Measurements from ENCODE around the gene ZNF491.
"Not testable (repeated sequence)": the region's sequence is repeated elsewhere in the genome, so short reads cannot be mapped to it uniquely, and the experiment has no call there.

ZNF491 gene

DNA sequence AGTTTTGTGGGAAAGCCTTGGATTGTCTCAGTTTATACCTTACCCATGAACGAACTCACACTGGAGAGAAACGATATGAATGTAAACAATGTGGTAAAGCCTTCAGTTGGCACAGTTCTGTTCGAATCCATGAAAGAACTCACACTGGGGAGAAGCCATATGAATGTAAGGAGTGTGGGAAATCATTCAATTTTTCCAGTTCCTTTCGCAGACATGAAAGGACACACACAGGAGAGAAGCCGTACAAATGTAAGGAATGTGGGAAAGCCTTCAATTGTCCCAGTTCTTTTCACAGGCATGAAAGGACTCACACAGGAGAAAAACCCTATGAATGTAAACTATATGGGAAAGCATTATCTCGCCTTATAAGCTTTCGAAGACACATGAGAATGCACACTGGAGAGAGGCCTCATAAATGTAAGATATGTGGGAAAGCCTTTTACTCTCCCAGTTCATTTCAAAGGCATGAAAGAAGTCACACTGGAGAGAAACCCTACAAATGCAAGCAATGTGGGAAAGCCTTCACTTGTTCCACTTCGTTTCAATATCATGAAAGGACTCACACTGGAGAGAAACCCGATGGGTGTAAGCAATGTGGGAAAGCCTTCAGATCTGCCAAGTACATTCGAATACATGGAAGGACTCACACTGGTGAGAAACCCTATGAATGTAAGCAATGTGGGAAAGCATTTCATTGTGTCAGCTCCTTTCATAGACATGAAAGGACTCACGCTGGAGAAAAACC lies 8.2 kb downstream of the ZNF491 start:
- peak; percentile 9 for DNase-seq (ENCODE audit: low spot score)

DNA sequence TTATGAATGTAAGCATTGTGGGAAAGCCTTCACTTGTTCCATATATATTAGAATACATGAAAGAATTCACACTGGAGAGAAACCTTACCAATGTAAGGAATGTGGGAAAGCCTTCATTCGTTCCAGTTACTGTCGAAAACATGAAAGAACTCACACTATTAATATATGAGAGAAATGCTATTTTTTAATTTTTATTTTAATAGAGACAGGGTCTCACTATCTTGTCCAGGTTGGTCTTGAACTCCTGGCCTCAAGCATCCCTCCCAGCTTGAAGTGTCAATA lies 8.7 kb downstream of the ZNF491 start:
- no peak for DNase-seq (ENCODE audit: low spot score)

DNA sequence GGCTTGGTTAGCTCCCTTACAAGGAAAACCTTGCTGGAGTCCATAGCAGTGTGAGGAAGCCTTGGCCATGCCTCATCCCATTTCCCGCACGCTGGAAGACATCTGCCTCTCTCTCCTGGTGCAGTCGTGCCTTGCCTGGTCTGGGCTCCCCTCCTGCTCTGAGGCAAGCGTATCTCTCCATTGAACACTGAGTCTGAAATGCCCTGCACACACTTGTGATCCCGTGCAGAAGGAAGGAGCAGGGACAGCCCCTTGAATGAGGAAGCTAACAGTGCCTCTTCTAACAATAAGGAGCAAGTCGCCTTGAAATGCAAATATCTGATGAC lies 15.3 kb downstream of the ZNF491 start:
- DNase-seq (ENCODE audit: low spot score) = no peak

DNA sequence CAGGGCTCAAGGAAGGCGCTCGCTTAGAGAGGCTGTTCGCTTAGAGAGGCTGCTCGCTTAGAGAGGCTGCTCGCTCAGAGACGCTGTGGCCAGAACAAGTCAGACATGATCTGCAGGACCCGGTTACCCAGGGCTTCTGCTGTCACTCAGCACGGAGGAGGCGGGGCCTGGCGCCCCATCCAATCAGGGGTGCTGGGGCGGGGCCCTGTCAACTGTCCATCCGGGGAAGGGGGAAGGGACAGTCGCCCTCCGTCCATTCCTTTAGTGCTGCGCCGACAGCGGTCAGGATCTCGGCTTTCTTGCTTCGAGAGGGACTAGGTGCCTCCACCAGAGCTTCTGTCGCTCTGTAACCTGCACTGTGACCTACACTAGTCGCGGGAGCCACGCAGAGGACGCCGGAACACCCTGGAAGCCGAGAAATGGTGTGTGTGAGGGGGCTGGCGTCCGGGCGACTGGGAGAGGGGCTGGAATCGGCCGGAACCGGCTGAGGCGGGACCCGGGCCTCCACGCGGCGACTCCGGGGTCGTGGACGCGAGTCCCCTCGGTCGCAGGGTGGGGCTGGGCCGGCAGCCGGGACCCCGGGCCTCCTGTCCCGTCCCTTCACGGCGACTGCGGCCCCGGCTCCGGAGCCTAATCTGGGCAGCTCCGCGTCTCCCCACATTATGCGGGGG lies 15.8 kb downstream of the ZNF491 start, which contains the start of gene ZNF440:
Gene ZNF440, plus strand, starts transcription at position 245 of the 671 bp plus-strand sequence. Its CDS starts 175 bp downstream, at position 420.
- DNase-seq (ENCODE audit: low spot score) = peak; percentile 93

DNA sequence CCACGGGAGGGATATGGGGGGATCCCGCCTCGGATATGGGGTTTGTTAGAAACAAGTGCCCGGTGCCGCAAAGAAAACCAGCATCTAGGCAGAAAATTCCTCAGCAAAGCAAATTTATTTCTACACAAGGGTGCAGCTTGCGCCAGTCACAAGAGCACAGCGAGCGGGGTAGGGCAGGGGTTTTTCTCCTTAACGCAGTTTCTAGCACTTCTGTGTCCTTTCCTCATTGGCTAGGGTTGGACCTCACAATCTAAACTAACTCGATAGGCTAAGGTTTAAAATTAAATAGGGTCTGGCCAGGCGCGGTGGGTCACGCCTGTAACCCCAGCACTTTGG lies 16.3 kb downstream of the ZNF491 start:
- DNase-seq (ENCODE audit: low spot score) = no peak

DNA sequence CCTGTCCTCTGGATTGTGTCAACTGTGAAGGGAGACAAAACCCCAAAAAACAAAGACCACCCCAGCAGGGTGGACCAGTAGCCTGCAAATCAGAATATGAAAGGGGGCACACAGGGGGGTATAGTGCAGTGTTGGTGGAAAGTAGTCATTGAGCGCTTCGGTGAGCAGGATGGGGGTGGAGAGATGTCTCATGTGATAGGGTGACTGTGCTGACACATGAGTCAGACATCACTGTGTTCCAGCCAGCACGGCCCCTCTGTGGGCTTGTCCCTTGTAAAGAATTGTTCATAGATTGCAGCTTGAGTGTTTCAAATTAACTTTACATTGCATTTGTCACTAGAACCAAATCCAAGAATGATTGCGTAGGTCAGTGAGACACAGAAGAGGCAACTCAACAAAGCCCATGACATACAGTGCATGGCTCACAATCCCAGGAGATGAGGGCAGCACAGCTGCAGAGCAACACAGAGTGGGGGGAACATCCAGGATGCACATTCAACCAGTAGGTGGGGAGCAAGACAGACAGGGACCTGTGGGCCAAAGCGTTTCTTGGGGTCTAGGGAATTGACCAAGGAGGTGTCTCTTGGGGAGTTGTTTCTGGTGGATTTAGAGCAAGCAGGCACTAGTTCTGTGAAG lies 23.3 kb downstream of the ZNF491 start:
- no peak for DNase-seq (ENCODE audit: low spot score)

DNA sequence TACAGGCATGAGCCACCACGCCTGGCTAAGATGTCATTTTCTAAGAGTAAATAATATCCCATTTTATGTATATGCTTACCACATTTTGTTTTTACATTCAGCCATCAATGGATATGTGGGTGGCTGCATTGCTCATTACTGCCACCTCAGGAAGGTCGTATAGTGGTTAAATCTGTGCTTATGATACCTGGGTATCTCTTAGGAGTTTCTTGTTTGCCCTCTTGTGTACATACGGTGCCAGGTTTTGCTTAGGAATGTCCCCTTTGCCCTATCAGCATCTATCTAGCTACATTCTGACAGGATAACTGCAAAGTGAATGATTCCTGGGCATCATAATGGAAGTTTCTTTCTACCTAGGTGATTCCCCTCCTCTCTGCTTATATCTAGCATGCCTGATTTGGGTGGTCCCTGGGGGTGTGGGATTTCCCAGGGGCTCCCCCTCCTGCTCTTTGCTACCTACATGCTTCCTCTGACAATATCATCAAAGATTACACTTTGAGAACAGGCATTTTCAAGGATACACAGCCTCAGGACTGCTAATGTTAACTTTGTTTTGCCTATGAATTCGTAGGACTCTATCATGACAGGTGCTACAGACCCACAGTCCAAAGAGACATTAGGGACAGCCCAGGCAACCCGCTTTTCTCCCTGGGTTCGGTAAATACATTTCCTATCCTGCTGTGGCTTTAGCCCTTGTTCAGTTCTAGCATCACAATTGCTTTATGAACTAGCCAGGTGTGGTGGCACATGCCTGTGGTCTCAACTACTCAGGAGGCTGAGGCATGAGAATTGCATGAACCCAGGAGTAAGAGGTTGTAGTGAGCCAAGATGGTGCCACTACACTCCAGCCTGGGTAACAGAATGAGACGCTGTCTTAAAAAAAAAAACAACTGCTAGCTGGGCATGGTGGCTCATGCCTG lies 30.9 kb downstream of the ZNF491 start:
- not testable (repeated sequence) for DNase-seq (ENCODE audit: low spot score)

DNA sequence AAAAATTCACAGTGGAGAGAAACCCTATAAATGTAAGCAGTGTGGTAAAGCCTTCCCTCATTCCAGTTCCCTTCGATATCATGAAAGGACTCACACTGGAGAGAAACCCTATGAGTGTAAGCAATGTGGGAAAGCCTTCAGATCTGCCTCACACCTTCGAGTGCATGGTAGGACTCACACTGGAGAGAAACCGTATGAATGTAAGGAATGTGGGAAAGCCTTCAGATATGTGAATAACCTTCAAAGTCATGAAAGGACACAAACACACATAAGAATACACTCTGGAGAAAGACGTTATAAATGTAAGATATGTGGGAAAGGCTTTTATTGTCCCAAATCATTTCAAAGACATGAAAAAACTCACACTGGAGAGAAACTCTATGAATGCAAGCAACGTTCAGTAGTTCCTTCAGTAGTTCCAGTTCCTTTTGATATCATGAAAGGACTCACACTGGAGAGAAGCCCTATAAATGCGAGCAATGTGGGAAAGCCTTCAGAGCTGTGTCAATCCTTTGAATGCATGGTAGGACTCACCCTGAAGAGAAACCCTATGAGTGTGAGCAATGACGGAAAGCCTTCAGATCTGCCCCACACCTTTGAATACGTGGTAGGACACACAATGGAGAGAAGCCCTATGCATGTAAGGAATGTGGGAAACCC lies 34.1 kb downstream of the ZNF491 start:
- DNase-seq (ENCODE audit: low spot score) = no peak

DNA sequence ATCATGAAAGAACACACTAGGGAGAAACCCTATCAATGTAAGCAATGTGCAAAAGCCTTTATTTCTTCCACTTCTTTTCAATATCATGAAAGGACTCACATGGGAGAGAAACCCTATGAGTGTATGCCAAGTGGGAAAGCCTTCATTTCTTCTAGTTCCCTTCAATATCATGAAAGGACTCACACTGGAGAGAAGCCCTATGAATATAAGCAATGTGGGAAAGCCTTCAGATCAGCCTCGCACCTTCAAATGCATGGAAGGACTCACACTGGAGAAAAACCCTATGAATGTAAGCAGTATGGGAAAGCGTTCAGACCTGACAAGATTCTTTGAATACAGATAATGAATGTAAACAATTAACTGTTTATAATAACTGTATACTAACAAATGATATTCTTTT lies 35.2 kb downstream of the ZNF491 start:
- no peak for DNase-seq (ENCODE audit: low spot score)

DNA sequence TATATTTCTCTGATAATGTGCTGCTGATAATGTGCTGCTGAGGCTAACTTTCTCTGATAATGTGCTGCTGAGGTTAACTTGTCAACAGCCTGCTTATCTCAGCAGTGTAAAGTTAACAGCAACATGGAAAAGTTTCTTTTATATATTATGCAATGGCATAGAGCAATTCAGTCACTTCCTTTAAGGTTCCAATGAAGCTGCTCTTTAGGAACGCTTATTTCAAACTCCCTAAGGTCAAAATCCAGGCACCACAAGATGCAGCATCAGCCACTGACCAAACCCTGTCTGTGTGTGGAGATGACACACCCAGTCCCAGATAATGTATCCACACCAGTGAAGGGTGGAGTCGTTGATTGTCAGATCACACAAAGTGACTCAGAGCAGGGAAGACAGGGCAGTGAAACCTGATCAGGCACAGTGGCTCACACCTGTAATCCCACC lies 37.3 kb downstream of the ZNF491 start:
- DNase-seq (ENCODE audit: low spot score) = not testable (repeated sequence)

DNA sequence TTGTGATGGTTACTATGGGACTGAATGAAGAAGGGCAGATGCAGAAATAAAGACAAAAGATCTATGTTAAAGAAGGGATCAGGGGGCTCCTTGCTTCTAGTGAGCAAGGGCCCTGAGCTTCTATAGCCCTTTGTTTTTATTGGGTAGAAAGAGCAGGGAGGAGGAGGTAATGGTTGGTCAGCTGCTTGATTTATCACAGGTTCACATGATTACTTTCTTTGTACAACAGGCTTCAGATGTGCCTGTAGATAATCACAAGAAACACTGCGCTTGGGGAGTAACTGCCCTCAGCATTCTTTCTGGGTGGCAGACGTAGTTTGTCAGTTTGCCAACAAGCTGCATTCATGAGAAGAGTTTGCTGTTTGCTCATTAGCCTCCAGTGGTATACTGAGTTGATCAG lies 45.4 kb downstream of the ZNF491 start:
- DNase-seq (ENCODE audit: low spot score) = no peak

DNA sequence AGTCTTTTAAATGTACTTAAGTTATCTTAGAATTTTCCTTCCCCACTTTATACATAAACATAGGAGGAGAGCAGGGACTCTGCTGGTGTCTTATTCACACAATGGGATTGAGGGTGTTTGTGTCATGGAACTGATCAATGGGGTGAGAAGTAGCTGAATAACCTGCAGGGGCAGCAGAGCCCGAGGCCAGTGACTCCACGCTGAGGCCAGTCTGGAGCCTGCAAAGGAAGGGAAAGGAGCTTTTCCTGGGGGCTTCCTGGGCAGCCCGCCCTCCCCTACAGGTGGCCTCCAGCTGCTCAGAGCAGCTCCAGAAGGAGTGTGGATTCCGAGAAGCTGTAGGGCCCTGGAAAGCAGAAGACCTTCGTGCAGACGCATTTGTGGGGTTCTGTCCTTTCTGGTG lies 49.3 kb downstream of the ZNF491 start:
- not testable (repeated sequence) for DNase-seq (ENCODE audit: low spot score)

DNA sequence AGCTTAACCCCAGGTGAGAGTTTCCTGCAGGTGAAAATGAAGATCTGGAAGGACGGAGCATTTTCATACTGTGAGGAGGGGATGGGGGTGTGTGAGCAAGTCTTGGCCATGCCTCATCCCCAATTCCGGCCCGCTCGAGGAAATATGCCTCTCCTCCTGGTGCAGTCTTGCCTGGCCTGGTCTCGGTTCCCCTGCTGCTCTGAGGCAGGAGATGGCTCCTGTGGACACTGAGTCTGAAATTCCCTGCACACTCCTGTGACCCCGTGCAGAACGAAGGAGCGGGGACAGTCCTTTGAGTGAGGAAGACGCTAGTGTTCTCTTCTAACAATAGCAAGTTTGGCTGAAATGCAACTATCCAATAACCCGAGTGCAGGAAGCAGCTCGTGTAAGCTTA lies 49.9 kb downstream of the ZNF491 start:
- no peak for DNase-seq (ENCODE audit: low spot score)

DNA sequence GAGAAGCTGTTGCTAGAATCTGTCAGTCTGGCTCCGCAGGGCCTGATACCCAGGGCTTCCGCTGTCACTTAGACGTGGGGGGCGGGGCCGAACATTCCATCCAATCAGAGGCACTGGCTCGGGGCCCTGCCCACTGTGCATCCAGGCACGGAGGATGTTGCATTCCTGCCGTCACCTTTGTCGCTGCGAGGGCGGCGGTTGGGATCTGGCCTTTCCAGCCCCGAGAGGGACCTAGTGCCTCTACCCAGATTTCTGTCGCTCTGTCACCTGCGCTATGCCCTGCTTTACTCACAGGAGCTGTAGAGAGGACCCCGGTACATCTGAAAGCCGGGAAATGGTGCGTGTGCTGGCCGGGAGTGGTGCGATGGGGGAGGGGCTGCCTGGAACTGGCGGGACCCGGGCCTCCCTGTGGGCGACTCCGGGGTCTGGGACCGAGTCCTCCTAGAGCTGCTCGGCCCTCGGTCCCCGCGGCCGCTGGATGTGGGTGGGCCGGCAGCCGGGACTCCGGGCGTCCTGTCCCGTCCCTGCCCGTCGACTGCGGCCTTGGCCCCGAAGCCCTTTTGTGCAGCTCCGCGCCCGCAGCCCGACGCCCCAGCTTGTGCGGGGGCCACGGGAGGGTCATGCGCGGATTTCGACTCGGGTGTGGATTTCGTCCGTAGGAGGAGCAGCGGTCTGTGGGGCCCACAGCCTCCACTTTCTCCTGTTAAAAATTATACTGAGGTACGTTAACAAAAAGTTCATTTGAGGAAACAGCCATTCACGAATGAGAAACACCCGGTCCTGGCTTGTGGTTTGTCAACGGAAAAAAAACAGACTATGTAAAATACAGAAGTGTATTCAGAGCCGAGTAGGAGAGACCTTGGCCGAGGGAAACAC lies 50.5 kb downstream of the ZNF491 start, which contains the start of gene ZNF439:
Gene ZNF439, plus strand, starts transcription at position 133 of the 876 bp plus-strand sequence. Its CDS starts 142 bp downstream, at position 275.
- DNase-seq (ENCODE audit: low spot score) = peak; percentile 96

DNA sequence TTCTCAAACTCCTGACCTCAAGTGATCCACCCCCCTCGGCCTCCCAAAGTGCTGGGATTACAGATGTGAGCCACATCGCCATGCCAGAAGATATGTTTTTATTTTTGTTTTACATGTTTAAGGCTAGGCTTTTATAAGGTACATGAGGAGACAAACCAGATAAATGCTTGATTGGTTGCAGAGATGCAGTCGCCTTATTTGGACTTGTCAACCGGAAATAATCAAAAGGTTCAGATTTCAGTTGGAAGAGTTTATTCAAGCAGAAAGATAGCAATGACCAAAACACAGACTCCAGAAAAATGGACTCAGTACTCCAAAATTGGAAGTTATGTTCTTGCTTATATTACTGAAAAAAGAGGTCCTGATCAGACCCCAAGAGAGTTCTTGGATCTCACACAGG lies 52.0 kb downstream of the ZNF491 start:
- not testable (repeated sequence) for DNase-seq (ENCODE audit: low spot score)

DNA sequence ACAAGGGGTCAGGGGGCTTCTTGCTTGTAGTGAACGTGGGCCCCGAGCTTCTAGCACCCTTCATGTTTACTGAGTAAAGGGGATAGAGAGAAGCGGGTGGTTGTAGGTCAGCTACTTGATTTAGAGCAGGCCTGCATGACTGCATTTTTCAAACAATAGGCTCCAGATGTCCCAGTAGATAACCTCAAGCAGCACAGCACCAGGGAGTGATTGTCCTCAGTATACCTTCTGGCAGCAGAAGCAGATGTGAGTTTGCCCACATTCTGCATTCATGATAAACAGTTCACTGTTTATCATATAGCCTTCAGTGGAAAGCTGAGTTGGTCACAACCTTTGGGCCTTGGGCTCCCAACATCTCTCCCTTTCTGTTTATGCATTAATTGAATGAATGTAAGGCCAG lies 55.0 kb downstream of the ZNF491 start:
- DNase-seq (ENCODE audit: low spot score) = no peak

DNA sequence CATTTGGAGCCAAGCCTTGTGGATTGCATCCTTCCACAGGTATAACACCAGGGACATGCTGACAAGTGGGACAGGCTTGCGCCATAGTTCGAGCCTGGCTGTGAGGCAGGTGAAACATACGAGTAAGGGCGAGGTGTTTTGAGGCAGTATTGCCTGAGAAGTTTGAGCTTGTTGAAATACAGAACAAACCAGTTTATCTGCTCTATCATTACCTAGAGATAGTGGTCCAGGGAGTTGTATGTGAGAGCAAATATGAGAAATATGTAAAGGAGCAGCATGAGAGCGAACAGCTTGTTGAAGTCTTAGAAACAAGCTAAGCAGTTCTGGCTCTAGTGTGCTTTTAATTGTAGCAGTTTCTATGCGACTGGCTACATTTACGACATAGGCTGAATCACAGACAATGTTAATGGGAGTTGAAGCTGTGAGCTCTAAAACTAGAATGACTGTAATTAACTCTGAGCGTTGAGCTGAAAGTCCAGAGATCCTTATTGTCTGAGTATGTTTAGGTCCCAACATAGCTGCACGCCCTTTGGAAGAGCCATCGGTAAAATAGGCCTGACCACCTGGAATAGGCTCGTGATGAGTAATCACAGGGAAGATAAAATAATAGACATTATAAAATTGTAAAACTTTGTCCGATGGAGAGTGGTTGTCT lies 58.4 kb downstream of the ZNF491 start:
- DNase-seq (ENCODE audit: low spot score) = no peak
